ENCODE results near the gene RALGAPA2.

DNA sequence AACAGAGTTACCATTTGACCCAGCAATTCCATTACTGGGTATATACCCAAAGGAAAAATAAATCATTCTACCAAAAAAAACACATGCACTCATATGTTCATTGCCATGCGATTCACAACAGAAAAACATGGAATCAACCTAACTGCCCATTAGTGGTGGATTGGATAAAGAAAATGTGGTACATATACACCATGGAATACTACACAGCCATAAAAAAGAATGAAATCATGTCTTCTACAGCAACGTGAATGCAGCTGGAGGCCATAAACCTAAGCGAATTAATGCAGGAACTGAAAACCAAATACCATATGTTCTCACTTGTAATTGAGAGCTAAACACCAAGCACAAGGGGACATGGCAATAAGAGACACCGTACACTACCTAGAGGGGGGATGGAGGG lies 12.5 kb downstream of the RALGAPA2 start:
- TF ChIP-seq, protein P1, sequence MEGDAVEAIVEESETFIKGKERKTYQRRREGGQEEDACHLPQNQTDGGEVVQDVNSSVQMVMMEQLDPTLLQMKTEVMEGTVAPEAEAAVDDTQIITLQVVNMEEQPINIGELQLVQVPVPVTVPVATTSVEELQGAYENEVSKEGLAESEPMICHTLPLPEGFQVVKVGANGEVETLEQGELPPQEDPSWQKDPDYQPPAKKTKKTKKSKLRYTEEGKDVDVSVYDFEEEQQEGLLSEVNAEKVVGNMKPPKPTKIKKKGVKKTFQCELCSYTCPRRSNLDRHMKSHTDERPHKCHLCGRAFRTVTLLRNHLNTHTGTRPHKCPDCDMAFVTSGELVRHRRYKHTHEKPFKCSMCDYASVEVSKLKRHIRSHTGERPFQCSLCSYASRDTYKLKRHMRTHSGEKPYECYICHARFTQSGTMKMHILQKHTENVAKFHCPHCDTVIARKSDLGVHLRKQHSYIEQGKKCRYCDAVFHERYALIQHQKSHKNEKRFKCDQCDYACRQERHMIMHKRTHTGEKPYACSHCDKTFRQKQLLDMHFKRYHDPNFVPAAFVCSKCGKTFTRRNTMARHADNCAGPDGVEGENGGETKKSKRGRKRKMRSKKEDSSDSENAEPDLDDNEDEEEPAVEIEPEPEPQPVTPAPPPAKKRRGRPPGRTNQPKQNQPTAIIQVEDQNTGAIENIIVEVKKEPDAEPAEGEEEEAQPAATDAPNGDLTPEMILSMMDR (IDR thresholded peaks at IDR 0.05 in 8 of 11, conservative IDR thresholded peaks at IDR 0.05 in 3 of 11) = no peak
- TF ChIP-seq POLR2A (IDR thresholded peaks at IDR 0.05) = no peak

All from spleen (tissue), 7 donors.